GM12878 (cell line): ENCODE data around the gene MPST. TPM values are rescaled to one million over a fixed set of nuclear protein-coding genes. Genes with fewer than 3 reads are reported as not detected.

Experiments
- ATAC-seq: fragments of 200-7000 bp; cut with Tn5 transposase; 3 replicates; pipeline ENCODE4 v1.9.1; 2020; ENCODE audit warnings: mild to moderate bottlenecking, moderate library complexity
- BruUV-seq: library from RNA; stranded (reverse); fragments of 400-500 nt; replicated peaks from 2 replicates; lab custom pipeline; 2021; lab: Mats Ljungman, UMichigan
- CTCF ChIA-PET: fragments of 300-600 bp; sonication (Branson Sonifier 250); formaldehyde crosslinking; extraction: SDS; loops from one replicate; lab custom pipeline; 2021; ENCODE audit warnings: inconsistent platforms; lab: Yijun Ruan, JAX
- POLR2A ChIA-PET: fragments of 350-600 bp; formaldehyde crosslinking; extraction: SDS; loops from one replicate; lab custom pipeline; 2021; ENCODE audit warnings: inconsistent platforms; lab: Charles Lee
- RAD21 ChIA-PET: fragments of 300-600 bp; sonication (Branson Sonifier 250); formaldehyde crosslinking; loops from one replicate; lab custom pipeline; 2023; ENCODE audit warnings: antibody characterized with exemption; ENCODE audit not compliant: unreplicated experiment; lab: Charles Lee
- SMC1A ChIA-PET: fragments of 300-600 bp; sonication (Branson Sonifier 250); formaldehyde crosslinking; loops from one replicate; lab custom pipeline; 2023; ENCODE audit not compliant: unreplicated experiment, uncharacterized antibody; lab: Charles Lee
- DNase-seq: peaks from one replicate; pipeline ENCODE4 v3.0.0-alpha.2; 2011; ENCODE audit warnings: low read depth, low spot score
- FAIRE-seq: peaks from 3 replicates; lab custom pipeline; 2011; peaks lifted over from hg19 to GRCh38; lab: Jason Lieb, UNC
- H2AFZ ChIP-seq: 2 replicates; pipeline ENCODE4 v1.6.0; 2011; ENCODE audit warnings: low read depth, low read length, control low read depth; ENCODE audit not compliant: control insufficient read depth
- H3K27ac ChIP-seq: 2 replicates; pipeline ENCODE4 v1.5.1; 2011; ENCODE audit warnings: control low read depth; ENCODE audit not compliant: control insufficient read depth, insufficient read depth
- H3K27me3 ChIP-seq, 2 experiments: replicated peaks in 1 of 2; 2 replicates each; pipeline versions ENCODE4 v1.6.0 to v1.6.1; 2011; ENCODE audit warnings: low read length in 1 of 2; ENCODE audit not compliant: control insufficient read depth in 2 of 2, insufficient read depth in 2 of 2
- H3K36me3 ChIP-seq, 2 experiments: 2 replicates each; pipeline ENCODE4 v1.5.1; 2011; ENCODE audit warnings: low read length in 1 of 2; ENCODE audit not compliant: control insufficient read depth in 2 of 2, insufficient read depth in 2 of 2
- H3K4me1 ChIP-seq: 2 replicates; pipeline ENCODE4 v1.6.1; 2011; ENCODE audit warnings: mild to moderate bottlenecking, low read length, moderate library complexity, mixed read lengths; ENCODE audit not compliant: control insufficient read depth, insufficient read depth
- H3K4me2 ChIP-seq: 2 replicates; pipeline ENCODE4 v1.6.0; 2011; ENCODE audit warnings: control low read depth; ENCODE audit not compliant: control insufficient read depth, insufficient read depth
- H3K4me3 ChIP-seq: fragments of 200-600 bp; sonication (generic); 2 replicates; pipeline ENCODE4 v1.5.1; 2016
- H3K79me2 ChIP-seq: 2 replicates; pipeline ENCODE4 v1.6.0; 2011; ENCODE audit warnings: low read length; ENCODE audit not compliant: control insufficient read depth, insufficient read depth
- H3K9ac ChIP-seq: 2 replicates; pipeline ENCODE4 v1.8.0; 2011; ENCODE audit warnings: low read length, control low read depth, mixed read lengths; ENCODE audit not compliant: control insufficient read depth, insufficient read depth
- H3K9me3 ChIP-seq: replicated peaks from 3 replicates; pipeline ENCODE4 v1.5.1; 2011; ENCODE audit warnings: mild to moderate bottlenecking, low read length; ENCODE audit not compliant: control insufficient read depth, insufficient read depth
- H4K20me1 ChIP-seq: 2 replicates; pipeline ENCODE4 v1.6.0; 2011; ENCODE audit not compliant: control insufficient read depth, insufficient read depth
- BRCA1 ChIP-seq: IDR thresholded peaks from 2 replicates; pipeline ENCODE4 v1.6.1; 2011; ENCODE audit warnings: low read depth, low read length, improper control_type of control experiment
- CBX5 ChIP-seq: sonication (generic); IDR thresholded peaks from 2 replicates; pipeline ENCODE4 v1.6.1; 2016; ENCODE audit warnings: low read depth, moderate library complexity, mild to moderate bottlenecking, inconsistent platforms
- CREB1 ChIP-seq: IDR thresholded peaks from 2 replicates; pipeline ENCODE4 v1.6.1; 2012; ENCODE audit warnings: low read depth, mild to moderate bottlenecking, inconsistent platforms
- HCFC1 ChIP-seq: fragments of 150-350 bp; IDR thresholded peaks from 2 replicates; pipeline ENCODE4 v1.6.1; 2014; ENCODE audit warnings: low read length
- MTA3 ChIP-seq: IDR thresholded peaks from 2 replicates; pipeline ENCODE4 v1.6.1; 2012; ENCODE audit warnings: low read length, inconsistent platforms, borderline replicate concordance
- NFXL1 ChIP-seq: fragments of 450-650 bp; IDR thresholded peaks from 2 replicates; pipeline ENCODE4 v1.6.1; 2017; ENCODE audit warnings: antibody characterized with exemption, mild to moderate bottlenecking, borderline replicate concordance
- NR2C2 ChIP-seq: IDR thresholded peaks from 2 replicates; pipeline ENCODE4 v1.6.1; 2011; ENCODE audit warnings: borderline replicate concordance, low read depth; ENCODE audit not compliant: control insufficient read depth, insufficient read length
- RBBP5 ChIP-seq: fragments of 200-600 bp; sonication (generic); conservative IDR thresholded peaks from 2 replicates; pipeline ENCODE4 v1.6.1; 2016
- RELA ChIP-seq: fragments of 450-650 bp; IDR thresholded peaks from 2 replicates; pipeline ENCODE4 v1.8.0; 2014; ENCODE audit warnings: borderline replicate concordance; ENCODE audit not compliant: partially characterized antibody
- SMARCA5 ChIP-seq: fragments of 450-650 bp; IDR thresholded peaks from 2 replicates; pipeline ENCODE4 v1.6.1; 2017; ENCODE audit warnings: mild to moderate bottlenecking
- SUPT20H ChIP-seq: IDR thresholded peaks from 2 replicates; pipeline ENCODE4 v1.6.1; 2011; ENCODE audit warnings: low read depth, mild to moderate bottlenecking, low read length, moderate library complexity, borderline replicate concordance; ENCODE audit not compliant: control insufficient read depth
- USF2 ChIP-seq: IDR thresholded peaks from 2 replicates; pipeline ENCODE4 v1.6.1; 2011; ENCODE audit warnings: low read depth, low read length, improper control_type of control experiment, borderline replicate concordance
- ZBED1 ChIP-seq: IDR thresholded peaks from 2 replicates; pipeline ENCODE4 v1.6.1; 2016; ENCODE audit warnings: borderline replicate concordance
- WGBS: methylation state at CpG from one replicate; pipeline ENCODE4 v1.1.6; 2016; ENCODE audit warnings: low lambda C conversion rate; ENCODE audit not compliant: insufficient replicate concordance, insufficient coverage; ENCODE audit errors: missing lambda C conversion rate; 5-methylcytosine and 5-hydroxymethylcytosine counted together
- in situ Hi-C: fragments of 300-500 bp; cut with MboI; formaldehyde crosslinking; loops from 9 replicates; pipeline ENCODE4 v1.14.3; 2018; ENCODE audit warnings: mixed read lengths
- intact Hi-C: fragments of 100-400 bp; cut with micrococcal nuclease; formaldehyde crosslinking; loops from one replicate; pipeline ENCODE4 v1.14.2; 2022; ENCODE audit not compliant: unreplicated experiment
- polyA plus RNA-seq, 11 experiments: library from polyadenylated mRNA; depleted of rRNA in 4 of 11; unstranded in 6 of 11; stranded (reverse) in 5 of 11; fragments of >200 nt; fragmentation: Nextera tagmentation in 4 of 11; fragmentation: Illumina TruSeq in 1 of 11; extraction: Ambion mirVana in 4 of 11; extraction: Trizol in 1 of 11; gene quantifications; 1 replicate in 1 of 11; 2 replicates in 10 of 11; pipeline versions ENCODE4 v1.2.1 to v1.2.3, GENCODE V29; 2011 to 2016; ENCODE audit warnings: inconsistent platforms in 2 of 11, missing spikeins in 2 of 11, low read depth in 1 of 11
- total RNA-seq, 4 experiments: library from RNA; depleted of rRNA in 3 of 4; stranded (reverse); fragments of >200 nt in 3 of 4; fragmentation: Illumina TruSeq in 1 of 4; extraction: Trizol in 1 of 4; gene quantifications; 2 replicates each; pipeline versions ENCODE4 v1.2.1 to v1.2.3, GENCODE V29; 2013 to 2021

The MPST gene
- total and polyA plus RNA-seq, 10 of the 15 experiments (the other 5 are each of a cell fraction or from before 2014, with no cell fraction given), result 0.95 to 88.7 (median 38.5) TPM

DNA sequence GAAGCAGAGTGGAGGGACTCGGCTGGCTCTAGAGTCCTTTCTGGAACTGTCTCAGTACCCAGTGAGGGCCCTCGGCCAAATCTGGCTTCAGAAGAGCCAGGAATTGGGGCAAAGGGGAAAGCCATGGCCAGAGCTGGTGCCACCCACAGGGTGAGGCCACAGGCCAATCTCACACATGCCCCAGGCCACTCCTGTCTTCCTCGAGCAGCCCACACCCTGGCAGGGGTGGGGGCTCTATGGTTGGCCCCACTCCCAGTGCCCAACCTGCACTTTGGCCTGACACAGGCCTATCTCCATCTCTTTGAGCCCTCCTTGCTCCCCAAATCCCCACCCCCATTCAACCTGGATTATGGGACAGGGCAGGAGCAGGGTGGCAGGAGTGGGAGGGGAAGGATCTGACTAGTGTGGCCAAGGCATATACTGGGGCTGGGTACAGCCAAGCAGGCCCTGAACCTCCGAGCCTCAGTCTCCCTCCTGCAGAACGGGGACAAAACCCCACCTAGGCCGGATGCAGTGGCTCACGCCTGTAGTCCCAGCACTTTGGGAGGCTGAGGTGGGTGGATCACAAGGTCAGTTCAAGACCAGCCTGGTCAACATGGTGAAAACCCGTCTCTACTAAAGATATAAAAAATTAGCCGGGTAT is 7.2 kb upstream of the MPST start:
- RAD21 ChIA-PET, result interaction anchor here (1.4 kb wide), 1 partner anchor 186 kb away, joined by 3 read pairs; no protein-coding TSS in a partner anchor

More for the DNA sequence above, 7.2 kb upstream of the MPST start:
- no peak for DNase-seq
- POLR2A ChIA-PET, result no interaction called here
- no peaks in the 10 kb centered on the region for H3K9me3 ChIP-seq
- H3K27me3 ChIP-seq, result peaks cover 0 to 2% of the 10 kb centered on the region in 2 experiments; a peak in 1 of 4 replicates
- H2AFZ ChIP-seq, result no peak overlapping the region
- ATAC-seq, result no peak
- no peak overlapping the region for H3K4me3 ChIP-seq
- FAIRE-seq, result no peak
- no TSS peak for BruUV-seq
- TF ChIP-seq SUPT20H (no peak), RBBP5 (no peak), CBX5 (no peak), HCFC1 (no peak), BRCA1 (no peak), NFXL1 (no peak), NR2C2 (no peak), USF2 (no peak), ZBED1 (no peak), MTA3 (no peak), CREB1 (no peak), SMARCA5 (no peak), RELA (no peak)
- H3K9ac ChIP-seq, result no peak overlapping the region
- H3K79me2 ChIP-seq, result no peaks in the 10 kb centered on the region
- WGBS, result 53% methylated on average over 9 of the region's 9 CpGs
- H3K27ac ChIP-seq, result no peak overlapping the region
- no peak overlapping the region for H3K4me2 ChIP-seq
- H4K20me1 ChIP-seq, result no peaks in the 10 kb centered on the region; the same call in 1 of the 2 replicates
- in situ Hi-C loops, result no loop called here
- intact Hi-C loops, result no loop called here
- no peaks in the 10 kb centered on the region for H3K36me3 ChIP-seq
- no peaks in the 10 kb centered on the region for H3K4me1 ChIP-seq
- CTCF ChIA-PET, result interaction anchor here (1.6 kb wide), 1 partner anchor 32 kb away, joined by 4 read pairs; no protein-coding TSS in a partner anchor
- SMC1A ChIA-PET, result no interaction called here
